Measurements from ENCODE around the gene NFYC. TPM values are rescaled to one million over a fixed set of nuclear protein-coding genes. Genes with fewer than 3 reads are reported as not detected.

NFYC gene
- total RNA-seq, 4 donors from 2014 or later = 30.3 to 36.3 (median 33.3) TPM

GRCh38 chr1:40734882-40735628 lies 43.6 kb downstream of the NFYC start:
- DNase-seq (ENCODE audit: low spot score in 2 of 2) = no peak
- H3K27me3 ChIP-seq = no peaks in the 10 kb centered on the region
- 80 to 92% methylated on average over 8 of the region's 8 CpGs for WGBS, 2 donors
- H3K4me1 ChIP-seq = peaks cover 0 to 23% (median 3%) of the 10 kb centered on the region in 4 donors
- peaks cover 0 to 7% (median 0%) of the 10 kb centered on the region in 4 donors for H3K9me3 ChIP-seq
- TF ChIP-seq POLR2A (IDR thresholded peaks at IDR 0.05) = no peak
- TF ChIP-seq EP300 (IDR thresholded peaks at IDR 0.05) = no peak
- TF ChIP-seq CTCF (IDR thresholded peaks at IDR 0.05) = no peak
- no peak overlapping the region for H3K4me3 ChIP-seq
- no peak overlapping the region for H3K27ac ChIP-seq
- H3K36me3 ChIP-seq = peaks cover 0 to 13% (median 0%) of the 10 kb centered on the region in 3 donors

GRCh38 chr1:40736085-40736531 lies 44.6 kb downstream of the NFYC start:
- Histone ChIP-seq H3K27ac (no peak overlapping the region), H3K9me3 (peaks cover 0 to 7% (median 0%) of the 10 kb centered on the region in 4 donors), H3K36me3 (peaks cover 0 to 13% (median 0%) of the 10 kb centered on the region in 3 donors), H3K4me1 (peaks cover 0 to 34% (median 7%) of the 10 kb centered on the region in 4 donors), H3K4me3 (no peak overlapping the region), H3K27me3 (no peaks in the 10 kb centered on the region)
- no peak for DNase-seq (ENCODE audit: low spot score in 2 of 2)
- no peak for TF ChIP-seq CTCF (IDR thresholded peaks at IDR 0.05)
- TF ChIP-seq POLR2A (IDR thresholded peaks at IDR 0.05) = no peak
- TF ChIP-seq EP300 (IDR thresholded peaks at IDR 0.05) = no peak

GRCh38 chr1:40738831-40739230 lies 47.3 kb downstream of the NFYC start:
- 48 to 61% methylated on average over 6 of the region's 6 CpGs for WGBS, 2 donors
- TF ChIP-seq CTCF (IDR thresholded peaks at IDR 0.05) (no peak), POLR2A (IDR thresholded peaks at IDR 0.05) (no peak), EP300 (IDR thresholded peaks at IDR 0.05) (no peak)

GRCh38 chr1:40739455-40740008 lies 48.0 kb downstream of the NFYC start:
- DNase-seq (ENCODE audit: low spot score in 2 of 2) = no peak
- peaks cover 0 to 19% (median 0%) of the 10 kb centered on the region in 3 donors for H3K36me3 ChIP-seq
- H3K27ac ChIP-seq = peak overlapping the region in 1 of 4 donors; percentile 47
- H3K27me3 ChIP-seq = no peaks in the 10 kb centered on the region
- TF ChIP-seq POLR2A (IDR thresholded peaks at IDR 0.05) (no peak), CTCF (IDR thresholded peaks at IDR 0.05) (no peak), EP300 (IDR thresholded peaks at IDR 0.05) (no peak)
- no peak overlapping the region for H3K4me3 ChIP-seq
- WGBS, 2 donors = 66 to 79% methylated on average over 3 of the region's 3 CpGs
- H3K4me1 ChIP-seq = peaks cover 0 to 34% (median 5%) of the 10 kb centered on the region in 4 donors
- H3K9me3 ChIP-seq = peaks cover 0 to 7% (median 0%) of the 10 kb centered on the region in 4 donors

More at GRCh38 chr1:40738831-40739230, 47.3 kb downstream of the NFYC start:
- H3K27ac ChIP-seq = peak overlapping the region in 3 of 4 donors; percentile 3 to 47 (median 11)
- no peaks in the 10 kb centered on the region for H3K27me3 ChIP-seq
- peaks cover 0 to 7% (median 0%) of the 10 kb centered on the region in 4 donors for H3K9me3 ChIP-seq
- DNase-seq (ENCODE audit: low spot score in 2 of 2) = no peak
- peaks cover 0 to 34% (median 5%) of the 10 kb centered on the region in 4 donors for H3K4me1 ChIP-seq
- no peak overlapping the region for H3K4me3 ChIP-seq
- peaks cover 0 to 19% (median 0%) of the 10 kb centered on the region in 3 donors for H3K36me3 ChIP-seq
